NOMO-1 treated with dmso at 0.1 percent for 144 hours (cell line): ENCODE measurements around the gene CCDC57.

Experiments used
- DNase-seq: peaks from one replicate; lab custom pipeline; 2025; ENCODE audit not compliant: unreplicated experiment; lab: John Stamatoyannopoulos, UW

Gene CCDC57

DNA sequence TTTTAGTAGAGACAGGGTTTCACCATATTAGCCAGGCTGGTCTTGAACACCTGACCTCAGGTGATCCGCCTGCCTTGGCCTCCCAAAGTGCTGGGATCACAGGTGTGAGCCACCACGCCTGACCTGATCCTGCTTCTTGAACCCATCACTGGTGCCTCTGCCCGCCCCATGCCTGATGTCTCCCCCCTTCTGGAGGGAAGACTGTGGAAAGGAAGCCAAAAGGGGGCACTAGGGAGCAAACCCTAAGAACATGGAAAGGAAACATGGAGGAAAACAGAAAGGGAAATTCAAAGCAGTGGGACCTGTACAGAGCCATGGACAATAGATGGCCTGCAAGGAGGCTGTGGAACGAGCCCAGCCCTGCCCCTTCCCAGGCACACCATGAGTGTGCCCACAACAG is 83.5 kb downstream of the CCDC57 start:
- DNase-seq = no peak

DNA sequence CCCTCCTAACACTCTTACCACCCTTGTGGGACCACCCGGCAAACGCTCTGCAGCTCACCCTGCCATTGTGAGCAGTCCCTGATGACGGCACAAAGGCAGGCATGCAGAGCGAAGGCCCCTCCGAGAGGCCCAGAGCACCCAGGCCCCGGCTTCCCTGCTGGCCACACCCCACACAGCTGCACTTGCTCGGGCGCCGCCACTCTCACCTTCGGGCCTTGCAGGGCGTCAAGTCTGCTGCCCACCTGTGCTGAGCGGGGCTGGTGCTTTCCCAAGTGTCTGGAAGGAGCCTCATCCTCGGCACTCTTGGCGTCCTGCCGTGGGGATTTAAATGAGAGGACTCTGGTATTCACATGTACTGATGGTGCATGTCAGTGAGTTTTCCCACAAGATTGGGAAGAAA is 84.4 kb downstream of the CCDC57 start:
- DNase-seq = no peak

DNA sequence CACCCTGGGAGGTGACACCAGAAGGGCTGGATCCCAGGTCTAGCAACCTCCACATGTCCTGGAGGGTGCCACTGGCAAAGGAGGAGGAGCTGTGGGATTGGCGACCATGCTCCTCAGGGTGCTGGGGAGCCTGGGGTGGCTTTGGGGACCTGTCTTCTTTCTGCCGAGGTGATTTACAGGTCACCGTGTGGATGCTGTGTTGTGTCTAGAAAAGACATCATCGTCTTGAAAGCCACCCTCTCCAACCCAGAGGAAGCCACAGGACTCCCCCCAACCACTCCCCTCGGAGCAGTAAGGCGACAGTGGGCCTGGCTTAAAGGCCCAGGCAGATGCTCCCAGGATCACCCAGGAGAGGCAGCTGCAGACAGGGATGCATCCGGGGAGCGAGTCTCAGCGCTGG is 84.9 kb downstream of the CCDC57 start:
- DNase-seq = no peak

GRCh38 chr17:82127315-82127595 is 85.4 kb downstream of the CCDC57 start:
- no peak for DNase-seq

- no peak for DNase-seq
Observed at GRCh38 chr17:82126556-82127314, 85.9 kb downstream of the CCDC57 start.

GRCh38 chr17:82124101-82124500 is 88.5 kb downstream of the CCDC57 start:
- DNase-seq = no peak

DNA sequence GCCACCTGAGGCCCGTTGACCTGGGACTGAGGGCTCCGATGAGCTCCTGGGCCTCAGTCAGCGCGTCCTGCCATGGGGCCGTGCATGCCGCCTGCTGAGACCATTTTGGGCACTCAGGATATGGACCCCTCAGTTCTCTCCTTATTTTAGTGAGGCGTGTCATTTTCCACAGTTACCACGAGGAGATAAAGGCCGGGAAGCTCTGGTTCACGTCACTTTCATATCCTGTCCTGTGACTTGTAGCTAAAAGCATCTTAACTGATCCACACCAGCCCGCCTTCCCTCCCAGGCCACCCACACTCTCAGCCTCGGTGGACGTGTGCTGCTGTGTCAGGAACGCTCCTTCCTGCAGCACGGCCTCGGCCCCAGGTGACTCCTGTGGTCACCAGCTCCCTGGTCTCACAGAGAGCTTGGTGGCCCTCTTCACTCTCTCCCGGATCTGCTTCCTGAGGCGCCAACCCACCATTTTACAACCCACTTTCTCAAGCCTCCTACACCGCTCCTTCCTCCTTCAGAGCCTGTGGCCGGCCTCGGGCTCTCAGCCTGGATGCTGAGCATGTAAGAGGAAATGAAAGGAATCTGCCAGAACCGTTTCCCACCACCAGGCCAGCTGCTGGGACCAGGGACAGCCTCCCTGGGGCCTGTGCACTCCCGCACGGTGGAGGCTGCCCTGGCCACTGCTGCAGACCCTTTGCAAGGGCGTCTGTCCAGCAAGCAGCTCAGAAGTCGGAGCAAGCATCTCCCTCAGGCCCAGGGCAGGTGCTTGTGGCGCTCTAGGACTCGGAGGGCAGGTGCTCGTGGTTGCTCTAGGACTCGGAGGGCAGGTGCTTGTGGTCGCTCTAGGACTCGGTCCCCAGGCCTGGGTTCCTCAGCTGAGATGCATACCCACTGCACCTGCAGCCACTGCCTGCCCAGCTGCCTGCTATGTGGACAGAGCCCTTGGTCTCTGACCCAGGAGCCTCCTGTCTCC is 90.7 kb downstream of the CCDC57 start:
- DNase-seq = no peak

GRCh38 chr17:82121246-82121645 is 91.4 kb downstream of the CCDC57 start:
- no peak for DNase-seq

GRCh38 chr17:82120148-82120547 is 92.5 kb downstream of the CCDC57 start:
- DNase-seq = no peak

- no peak for DNase-seq
Observed at GRCh38 chr17:82118815-82119380, 93.7 kb downstream of the CCDC57 start.

DNA sequence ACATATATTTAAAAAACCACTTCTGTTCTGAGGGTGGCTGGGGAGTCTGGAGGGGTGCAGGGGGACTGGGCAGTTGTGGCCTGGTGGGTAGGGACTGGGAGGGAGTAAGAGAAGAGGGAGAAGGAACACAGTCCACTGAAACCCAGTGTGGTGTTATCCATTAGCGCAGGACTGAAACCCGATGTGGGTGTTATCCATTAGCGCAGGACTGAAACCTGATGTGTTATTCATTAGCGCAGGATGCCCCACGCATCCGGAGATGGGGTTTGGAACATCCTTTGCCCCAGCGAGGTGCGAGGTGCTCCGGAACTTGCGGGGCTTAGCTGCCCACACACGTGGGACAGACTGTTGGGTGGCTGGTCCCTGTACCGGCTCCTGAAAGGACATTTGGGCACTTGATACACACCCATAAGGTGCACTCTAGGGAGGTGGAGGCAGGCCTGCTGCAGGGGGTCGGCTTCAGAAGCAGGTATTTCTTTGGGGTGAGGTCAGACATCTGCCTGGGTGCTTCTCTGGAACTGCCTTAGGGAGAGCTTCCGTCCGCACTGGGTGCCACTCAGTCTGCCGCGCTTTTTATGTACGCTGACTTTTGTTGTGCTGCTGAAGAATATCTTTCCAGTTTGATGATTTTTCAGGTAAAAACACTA is 94.4 kb downstream of the CCDC57 start:
- DNase-seq = no peak

DNA sequence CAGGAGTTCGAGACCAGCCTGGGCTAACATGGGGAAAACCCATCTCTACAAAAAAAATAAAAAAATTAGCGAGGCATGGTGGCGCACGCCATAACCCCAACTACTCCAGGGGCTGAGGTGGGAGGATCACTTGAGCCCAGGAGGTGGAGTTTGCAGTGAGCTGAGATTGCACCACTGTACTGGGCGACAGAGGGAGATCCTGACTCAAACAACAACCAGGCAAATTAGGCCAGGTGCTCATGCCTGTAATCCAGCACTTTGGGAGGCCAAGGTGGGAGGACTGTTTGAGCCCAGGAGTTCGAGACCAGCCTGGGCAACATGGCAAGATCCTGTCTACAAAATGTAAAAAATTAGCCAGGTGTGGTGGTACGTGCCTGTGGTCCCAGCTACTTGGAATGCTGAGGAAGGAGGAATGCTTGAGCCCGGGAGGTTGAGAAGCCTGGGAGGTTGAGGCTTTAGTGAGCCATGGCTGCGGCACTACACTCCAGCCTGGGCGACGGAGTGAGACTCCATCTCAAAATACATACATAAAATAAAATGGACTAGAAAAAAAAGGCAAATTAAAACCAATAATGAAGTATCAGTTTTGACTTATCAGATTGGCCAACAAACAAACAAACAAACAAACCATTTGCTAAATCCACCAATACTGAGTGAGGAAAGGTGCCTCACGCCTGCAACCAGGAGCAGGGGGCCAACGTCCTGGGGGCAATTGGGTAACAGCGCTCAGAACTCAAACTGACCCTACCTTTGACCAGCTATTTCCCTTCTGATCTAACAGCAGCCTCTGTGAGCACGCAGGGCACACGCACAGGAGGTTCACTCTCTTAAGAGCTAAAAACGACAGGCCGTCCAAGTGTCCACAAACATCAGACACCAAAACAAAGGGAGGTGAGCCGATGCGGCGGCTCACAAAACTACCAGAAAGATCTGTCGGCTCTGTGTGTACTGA is 95.2 kb downstream of the CCDC57 start:
- DNase-seq = no peak

DNA sequence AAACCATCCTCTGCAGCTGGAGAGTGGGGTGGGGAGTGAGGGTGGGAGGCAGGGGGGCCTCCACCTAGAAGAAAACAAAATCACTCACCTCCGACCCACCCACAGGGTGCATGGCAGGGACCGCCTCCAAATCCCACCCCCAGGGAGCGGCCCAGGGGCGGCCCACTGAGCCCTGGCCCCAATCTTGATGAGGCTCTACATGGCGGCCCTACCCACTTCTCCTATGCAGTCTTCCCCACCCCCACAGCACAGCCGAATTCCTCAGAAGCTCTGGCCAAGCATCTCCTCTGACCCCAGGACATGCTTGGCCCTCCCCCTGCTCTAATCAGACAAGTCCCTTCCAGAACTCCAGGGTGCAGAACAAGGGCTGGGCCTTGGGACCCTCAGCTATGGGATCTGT is 96.4 kb downstream of the CCDC57 start:
- DNase-seq = no peak

GRCh38 chr17:82114872-82115271 is 97.8 kb downstream of the CCDC57 start:
- no peak for DNase-seq

DNA sequence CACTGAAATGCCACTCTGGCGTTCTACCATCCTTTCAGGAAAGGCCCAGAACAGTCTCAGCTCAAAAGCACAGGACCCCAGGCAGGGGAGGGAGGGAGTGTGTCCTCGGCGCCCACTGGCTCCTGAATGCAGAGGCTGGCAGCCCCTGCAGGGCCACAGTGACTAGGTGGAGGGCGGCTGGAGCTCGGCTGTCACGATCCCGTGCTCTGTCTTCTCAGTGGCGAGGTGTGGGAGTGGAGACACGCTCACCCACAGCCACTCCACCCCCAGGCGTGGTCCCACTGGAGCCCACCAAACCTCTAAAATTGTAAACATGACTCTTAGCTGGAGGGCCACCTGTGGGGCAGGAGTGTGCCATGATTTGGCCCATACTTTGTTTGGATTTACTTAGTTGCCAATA is 98.2 kb downstream of the CCDC57 start:
- no peak for DNase-seq

GRCh38 chr17:82113941-82114340 is 98.7 kb downstream of the CCDC57 start:
- no peak for DNase-seq

DNA sequence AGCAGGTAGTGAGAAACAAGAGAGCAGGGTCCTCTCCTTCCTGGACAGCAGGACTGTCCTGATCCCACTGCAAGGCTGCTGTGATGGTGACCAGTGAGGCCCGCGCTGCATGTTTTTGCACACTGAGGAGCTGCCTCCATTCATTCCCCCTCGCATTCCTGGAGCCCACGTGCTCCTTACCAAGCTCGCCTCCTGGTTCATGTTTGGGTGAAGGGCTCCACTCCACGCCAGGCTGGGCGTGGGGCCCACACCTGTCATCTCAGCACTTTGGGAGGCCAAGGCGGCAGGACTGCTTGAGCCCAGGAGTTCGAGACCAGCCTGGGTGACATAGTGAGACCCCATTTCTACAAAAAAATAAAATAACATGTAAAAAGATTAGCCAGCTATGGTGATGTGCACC is 99.2 kb downstream of the CCDC57 start:
- no peak for DNase-seq

GRCh38 chr17:82112914-82113311 is 99.7 kb downstream of the CCDC57 start:
- DNase-seq = no peak

DNA sequence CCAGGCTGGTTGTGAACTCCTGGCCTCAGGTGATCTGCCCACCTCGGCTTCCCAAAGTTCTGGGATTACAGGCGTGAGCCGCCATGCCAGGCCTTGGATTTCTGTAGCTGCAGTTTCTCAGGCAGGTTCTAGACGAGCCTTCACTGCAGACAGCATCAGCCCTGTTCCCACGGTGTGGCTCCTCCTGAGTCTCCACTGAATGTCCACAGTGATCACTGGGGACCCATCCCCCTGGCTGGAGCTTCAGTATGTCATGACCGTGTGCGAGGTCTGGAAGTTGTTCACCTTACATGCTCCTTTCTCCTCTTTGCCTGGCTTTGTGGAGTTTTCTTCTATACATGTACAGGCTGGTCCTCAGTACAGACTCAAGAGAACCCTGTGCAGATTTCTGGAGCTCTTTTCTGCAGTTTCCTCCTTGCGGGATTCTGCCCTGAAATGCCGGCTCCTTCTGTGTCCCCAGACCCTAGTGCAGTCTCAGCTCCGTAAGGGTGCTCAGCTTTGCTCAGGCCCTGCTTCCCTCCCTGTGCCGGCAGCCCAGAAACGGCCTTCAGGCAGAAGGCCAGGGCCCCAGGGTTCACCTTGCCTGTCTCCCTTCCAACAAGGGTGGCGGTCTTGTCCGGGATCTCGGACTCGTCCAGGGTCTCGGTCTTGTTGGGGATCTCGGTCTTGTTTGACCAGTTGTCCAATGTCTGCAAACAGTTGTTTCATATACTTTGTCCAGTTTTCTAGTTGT is 100.3 kb downstream of the CCDC57 start:
- no peak for DNase-seq

- DNase-seq = no peak
Observed at GRCh38 chr17:82110298-82110697, 102.3 kb downstream of the CCDC57 start.
